Activated CD8-positive, alpha-beta memory T cell treated with anti-CD3 and anti-CD28 coated beads for 4 hours (primary cell): ENCODE measurements around the gene DEF6.
"Not testable (repeated sequence)": the region's sequence is repeated elsewhere in the genome, so short reads cannot be mapped to it uniquely, and the experiment has no call there.

Experiments used
- DNase-seq, 2 donors: peaks; one replicate each; pipeline ENCODE4 v3.0.0-alpha.2; 2020; ENCODE audit warnings: low read depth in 2 of 2

Gene DEF6

GRCh38 chr6:35282472-35282871, 15.1 kb upstream of the DEF6 start:
- DNase-seq: no peak

DNA sequence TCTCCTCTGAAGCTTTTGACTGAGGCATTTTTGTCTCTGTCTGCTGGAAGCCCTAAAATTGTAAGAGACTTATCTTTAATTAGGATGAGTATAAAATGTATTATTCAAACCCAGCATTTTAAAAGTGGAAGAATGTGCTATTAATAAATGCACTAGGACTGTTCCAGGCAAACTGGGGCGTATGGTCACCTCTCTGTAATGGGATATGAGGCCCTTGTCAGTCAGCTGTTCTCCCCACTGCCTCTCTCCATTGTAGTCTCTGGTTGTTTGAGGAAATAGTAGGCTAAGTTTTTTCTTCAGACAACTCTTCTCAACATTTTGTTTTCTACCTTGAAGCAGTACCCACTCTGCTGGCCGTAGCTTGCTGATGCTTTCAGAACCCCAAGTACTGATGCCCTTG, 14.3 kb upstream of the DEF6 start:
- DNase-seq: no peak

GRCh38 chr6:35287671-35288396, 9.8 kb upstream of the DEF6 start:
- DNase-seq: no peak

GRCh38 chr6:35288834-35289233, 8.8 kb upstream of the DEF6 start:
- no peak for DNase-seq

GRCh38 chr6:35291491-35291890, 6.1 kb upstream of the DEF6 start:
- DNase-seq: no peak

DNA sequence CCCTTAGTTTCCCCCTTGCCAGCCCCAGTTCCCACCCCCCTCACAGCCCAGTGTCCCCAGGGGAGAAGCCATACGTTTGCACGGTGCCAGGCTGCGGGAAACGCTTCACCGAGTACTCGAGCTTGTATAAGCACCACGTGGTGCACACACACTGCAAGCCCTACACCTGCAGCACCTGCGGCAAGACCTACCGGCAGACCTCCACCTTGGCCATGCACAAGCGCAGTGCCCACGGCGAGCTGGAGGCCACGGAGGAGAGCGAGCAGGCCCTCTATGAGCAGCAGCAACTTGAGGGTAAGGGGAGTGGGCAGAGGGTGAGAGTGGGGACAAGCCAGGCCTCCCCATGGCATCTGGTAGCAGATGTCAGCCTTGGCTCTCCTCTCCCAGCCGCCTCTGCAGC, 5.1 kb upstream of the DEF6 start:
- DNase-seq: no peak

- no peak for DNase-seq
Measured at GRCh38 chr6:35293681-35294080, 3.9 kb upstream of the DEF6 start.

DNA sequence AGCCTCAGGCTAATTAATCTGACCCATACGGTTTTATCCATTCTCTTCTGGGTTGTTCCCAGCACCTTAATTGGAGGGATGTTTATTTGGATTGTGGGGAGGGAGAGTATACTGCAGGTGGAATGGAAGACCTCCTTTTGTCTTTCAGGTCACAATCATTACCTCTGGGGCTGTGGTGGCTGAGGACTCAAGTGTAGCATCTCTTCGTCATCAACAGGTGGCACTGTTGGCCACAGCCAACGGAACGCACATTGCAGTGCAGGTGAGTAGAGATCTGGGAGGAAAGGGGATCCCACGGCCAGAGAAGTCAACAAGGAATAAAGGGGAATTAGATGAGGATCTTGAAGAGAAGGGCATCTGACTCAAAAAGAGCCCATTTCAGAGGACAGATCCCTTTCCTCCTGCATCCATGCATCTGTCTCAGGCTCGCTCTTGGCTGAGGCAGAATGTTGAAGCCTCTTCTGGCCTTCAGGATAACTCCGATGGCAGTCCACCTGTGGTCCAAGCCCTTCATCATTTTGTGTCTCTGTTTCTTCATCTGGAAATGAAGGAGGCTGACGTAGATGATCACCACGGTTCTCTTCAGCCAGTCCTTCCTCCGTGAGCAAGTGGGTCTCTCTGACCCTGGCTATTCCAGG, 3.2 kb upstream of the DEF6 start:
- no peak for DNase-seq

- DNase-seq: no peak
Measured at GRCh38 chr6:35295036-35295435, 2.6 kb upstream of the DEF6 start.

DNA sequence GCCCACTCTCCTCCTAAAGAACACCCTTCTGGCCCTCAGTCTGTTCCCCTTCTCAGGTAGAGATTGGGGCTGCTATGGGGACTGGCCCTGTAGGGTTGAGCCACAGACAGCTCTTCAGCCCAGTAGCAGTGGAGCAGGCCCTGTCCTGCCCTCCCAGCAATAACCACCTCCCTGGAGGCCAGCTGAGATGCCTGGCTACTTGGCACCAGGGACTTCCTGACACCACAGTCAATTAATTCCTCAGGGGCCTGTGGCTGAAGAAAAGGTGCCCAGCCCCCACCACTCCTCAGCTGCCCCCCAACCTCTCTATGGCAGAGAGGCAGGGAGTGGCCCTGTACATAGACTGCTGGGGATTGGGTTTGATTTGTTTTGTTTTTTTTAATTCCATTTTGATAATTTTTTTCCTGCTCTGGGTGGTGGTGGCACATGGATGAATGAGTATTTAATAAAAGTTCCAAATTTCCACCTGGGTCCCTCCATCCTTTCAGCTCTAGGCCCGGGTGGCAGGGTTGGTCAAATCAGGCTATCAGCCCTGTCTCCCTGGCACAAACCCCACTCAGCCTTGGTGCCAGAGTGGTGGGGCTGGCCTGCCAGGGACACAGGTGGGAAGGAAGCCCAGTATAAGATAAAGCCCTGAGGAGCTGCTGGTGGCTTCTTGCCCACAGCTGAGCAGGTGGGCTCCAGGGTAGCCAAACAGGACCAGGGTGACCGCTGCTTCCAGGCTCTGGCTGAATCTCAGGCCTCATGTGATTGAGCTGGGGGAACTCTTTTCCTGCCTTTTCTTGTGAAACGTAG, 1.9 kb upstream of the DEF6 start:
- no peak for DNase-seq

- no peak for DNase-seq
Measured at GRCh38 chr6:35296931-35297600, 552 bp upstream of the DEF6 start.

- no peak for DNase-seq
Measured at GRCh38 chr6:35298625-35299140, 1.1 kb downstream of the DEF6 start.

- DNase-seq: no peak
Measured at GRCh38 chr6:35299674-35300073, 2.1 kb downstream of the DEF6 start.

- DNase-seq: no peak
Measured at GRCh38 chr6:35300848-35301247, 3.2 kb downstream of the DEF6 start.

DNA sequence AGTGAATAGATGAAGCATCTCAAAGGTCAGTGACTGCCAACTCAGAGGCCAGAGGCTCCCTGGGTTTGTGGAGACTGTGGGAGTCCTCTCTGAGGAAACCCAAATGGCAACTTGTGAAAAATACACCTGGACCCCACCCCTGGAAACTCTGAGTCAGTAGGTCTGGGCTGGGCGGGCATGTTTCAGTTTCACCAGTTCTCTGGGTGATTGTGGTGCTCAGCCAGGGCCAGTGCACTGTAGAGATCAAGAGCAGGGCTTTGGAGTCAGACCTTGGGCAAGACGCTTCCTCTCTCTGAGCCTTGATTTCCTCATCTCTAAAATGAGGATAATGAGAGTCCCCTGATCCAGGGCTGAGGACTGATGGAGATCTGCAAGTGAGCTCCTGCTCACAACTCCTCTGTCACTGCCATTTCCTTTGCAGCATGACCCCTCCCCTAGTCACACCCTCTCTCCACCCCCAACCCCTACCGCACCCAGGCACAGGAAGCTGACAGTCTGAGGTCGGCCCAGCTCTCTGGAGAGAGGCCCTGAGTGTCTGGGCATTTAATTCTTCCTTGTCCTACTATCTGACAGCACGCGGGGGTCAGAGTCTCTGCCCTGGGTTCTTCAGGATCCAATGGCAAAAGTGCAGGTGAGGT, 5.1 kb downstream of the DEF6 start:
- DNase-seq: peak; percentile 80 to 83

GRCh38 chr6:35304299-35304698, 6.7 kb downstream of the DEF6 start:
- DNase-seq: no peak

- no peak for DNase-seq
Measured at GRCh38 chr6:35305117-35305516, 7.5 kb downstream of the DEF6 start.

DNA sequence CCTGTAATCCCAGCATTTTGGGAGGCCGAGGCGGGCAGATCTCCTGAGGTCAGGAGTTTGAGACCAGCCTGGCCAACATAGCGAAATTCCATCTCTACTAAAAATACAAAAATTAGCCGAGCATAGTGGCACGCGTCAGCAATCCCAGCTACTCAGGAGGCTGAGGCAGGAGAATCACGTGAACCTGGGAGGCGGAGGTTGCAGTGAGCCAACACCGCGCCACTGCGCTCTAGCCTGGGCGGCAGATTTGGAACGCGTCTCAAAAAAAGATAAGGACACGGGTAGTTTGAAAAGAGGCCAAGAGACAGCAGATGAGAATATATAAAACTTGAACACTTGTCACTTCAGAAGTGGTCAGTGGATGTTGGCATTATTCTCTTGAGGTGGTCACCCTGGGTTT, 9.5 kb downstream of the DEF6 start:
- DNase-seq: not testable (repeated sequence)

GRCh38 chr6:35308543-35308942, 10.9 kb downstream of the DEF6 start:
- not testable (repeated sequence) for DNase-seq

GRCh38 chr6:35309611-35310264, 12.1 kb downstream of the DEF6 start:
- DNase-seq: no peak

GRCh38 chr6:35310265-35310831, 12.7 kb downstream of the DEF6 start:
- no peak for DNase-seq
